GM10266 (cell line): ENCODE results near the gene DLG2.

Source experiments
- DNase-seq: peaks from one replicate; pipeline ENCODE4 v3.0.0; 2012; ENCODE audit errors: extremely low spot score
- CTCF ChIP-seq: IDR thresholded peaks from 2 replicates; pipeline ENCODE4 v1.5.1; 2012; ENCODE audit warnings: mild to moderate bottlenecking, low read depth; ENCODE audit not compliant: control insufficient read depth, insufficient read depth; ENCODE audit errors: missing control alignments

Gene DLG2

GRCh38 chr11:84103096-84103495 is 1524.0 kb downstream of the DLG2 start:
- no peak for DNase-seq
- TF ChIP-seq CTCF, result no peak

- TF ChIP-seq CTCF, result no peak
- DNase-seq, result no peak
Measured at GRCh38 chr11:84097186-84097585, 1530.0 kb downstream of the DLG2 start.

GRCh38 chr11:84091212-84091986 is 1535.7 kb downstream of the DLG2 start:
- no peak for TF ChIP-seq CTCF
- no peak for DNase-seq

- no peak for TF ChIP-seq CTCF
- no peak for DNase-seq
Measured at GRCh38 chr11:84089072-84090057, 1537.8 kb downstream of the DLG2 start.

GRCh38 chr11:84071851-84072250 is 1555.3 kb downstream of the DLG2 start:
- no peak for DNase-seq
- no peak for TF ChIP-seq CTCF

GRCh38 chr11:84069048-84069447 is 1558.1 kb downstream of the DLG2 start:
- no peak for TF ChIP-seq CTCF
- DNase-seq, result no peak
